Endothelial cell of umbilical vein (primary cell): ENCODE measurements around the gene PCNT.

Source experiments
- EZH2 ChIP-seq: IDR thresholded peaks from 2 replicates; pipeline ENCODE4 v1.6.1; 2012; ENCODE audit warnings: borderline replicate concordance, low read depth, mild to moderate bottlenecking, moderate library complexity, low read length, inconsistent platforms; ENCODE audit not compliant: severe bottlenecking
- TF ChIP-seq, protein P1 (sequence below), 2 donors: IDR thresholded peaks; 1 replicate in 1 of 2; 2 replicates in 1 of 2; pipeline ENCODE4 v1.5.1; 2011; ENCODE audit warnings: low read length in 2 of 2, mild to moderate bottlenecking in 2 of 2, moderate library complexity in 2 of 2, control low read depth in 1 of 2, inconsistent platforms in 1 of 2, low read depth in 1 of 2; ENCODE audit not compliant: insufficient read depth in 1 of 2; ENCODE audit errors: extremely low read depth in 1 of 2
- TF ChIP-seq, protein P2 (sequence below): IDR thresholded peaks from 2 replicates; pipeline ENCODE4 v1.6.1; 2011; ENCODE audit not compliant: insufficient read depth, insufficient read length

DNA sequence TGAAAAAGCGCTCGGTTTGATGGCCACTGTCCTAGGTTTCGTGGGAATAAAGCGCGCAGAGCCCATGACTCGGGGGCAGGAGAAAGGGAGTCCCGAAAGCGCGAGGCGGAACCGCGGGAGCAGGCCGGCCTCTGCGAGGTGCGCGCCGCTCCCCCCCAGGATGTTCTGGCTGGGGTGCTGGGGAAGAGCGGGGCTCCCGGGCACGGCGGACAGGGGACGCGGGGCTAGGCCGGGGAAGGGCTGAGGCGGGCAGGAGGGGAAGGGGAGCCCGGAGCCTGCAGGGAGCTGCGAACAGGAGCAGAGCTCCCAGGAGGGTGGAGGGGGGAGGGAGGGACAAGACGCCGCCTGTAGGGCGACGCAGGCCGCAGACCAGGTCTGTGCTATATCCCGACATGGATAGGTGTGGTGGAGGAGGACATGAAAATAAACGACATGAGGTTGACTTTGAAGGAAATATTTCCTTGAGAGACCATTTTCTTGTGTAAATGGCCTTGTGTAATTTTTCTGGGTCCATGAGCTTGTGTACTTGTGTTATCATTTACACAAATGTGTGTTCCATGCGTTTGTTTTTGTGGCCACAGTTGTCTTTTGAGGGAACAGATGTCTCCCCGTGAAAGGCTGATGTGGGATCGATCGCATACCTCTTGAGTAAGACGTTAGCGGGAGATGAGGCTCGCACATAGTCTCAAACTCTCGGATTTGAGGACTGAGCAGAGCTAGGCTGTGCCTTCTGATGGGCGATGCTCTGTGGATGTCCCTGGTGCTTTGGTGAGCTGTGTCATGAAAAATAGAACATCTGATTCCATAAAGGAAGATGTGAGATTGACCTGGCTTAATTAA lies 1.3 kb downstream of the PCNT start:
- no peak for TF ChIP-seq EZH2
- TF ChIP-seq, protein P1, sequence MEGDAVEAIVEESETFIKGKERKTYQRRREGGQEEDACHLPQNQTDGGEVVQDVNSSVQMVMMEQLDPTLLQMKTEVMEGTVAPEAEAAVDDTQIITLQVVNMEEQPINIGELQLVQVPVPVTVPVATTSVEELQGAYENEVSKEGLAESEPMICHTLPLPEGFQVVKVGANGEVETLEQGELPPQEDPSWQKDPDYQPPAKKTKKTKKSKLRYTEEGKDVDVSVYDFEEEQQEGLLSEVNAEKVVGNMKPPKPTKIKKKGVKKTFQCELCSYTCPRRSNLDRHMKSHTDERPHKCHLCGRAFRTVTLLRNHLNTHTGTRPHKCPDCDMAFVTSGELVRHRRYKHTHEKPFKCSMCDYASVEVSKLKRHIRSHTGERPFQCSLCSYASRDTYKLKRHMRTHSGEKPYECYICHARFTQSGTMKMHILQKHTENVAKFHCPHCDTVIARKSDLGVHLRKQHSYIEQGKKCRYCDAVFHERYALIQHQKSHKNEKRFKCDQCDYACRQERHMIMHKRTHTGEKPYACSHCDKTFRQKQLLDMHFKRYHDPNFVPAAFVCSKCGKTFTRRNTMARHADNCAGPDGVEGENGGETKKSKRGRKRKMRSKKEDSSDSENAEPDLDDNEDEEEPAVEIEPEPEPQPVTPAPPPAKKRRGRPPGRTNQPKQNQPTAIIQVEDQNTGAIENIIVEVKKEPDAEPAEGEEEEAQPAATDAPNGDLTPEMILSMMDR (IDR thresholded peaks at IDR 0.05; ENCODE audit: extremely low read depth in 1 of 2, insufficient read depth in 1 of 2, low read depth in 1 of 2, low read length in 2 of 2), result peak in 1 of 2 donors; percentile 52
- TF ChIP-seq, protein P2, sequence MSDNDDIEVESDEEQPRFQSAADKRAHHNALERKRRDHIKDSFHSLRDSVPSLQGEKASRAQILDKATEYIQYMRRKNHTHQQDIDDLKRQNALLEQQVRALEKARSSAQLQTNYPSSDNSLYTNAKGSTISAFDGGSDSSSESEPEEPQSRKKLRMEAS, result no peak
